NB4 (cell line): ENCODE results near the gene TNFSF10.
"Not testable (repeated sequence)": the region's sequence is repeated elsewhere in the genome, so short reads cannot be mapped to it uniquely, and the experiment has no call there.

ENCODE experiments used
- DNase-seq: peaks from one replicate; pipeline ENCODE4 v3.0.0; 2010; ENCODE audit warnings: low read depth
- H3K4me3 ChIP-seq: one replicate; pipeline ENCODE4 v1.5.1; 2011; ENCODE audit warnings: mild to moderate bottlenecking, low read depth, low read length, moderate library complexity
- MYC ChIP-seq: IDR thresholded peaks from 2 replicates; pipeline ENCODE4 v1.6.1; 2011; ENCODE audit warnings: low read depth, low read length
- POLR2A ChIP-seq: IDR thresholded peaks from 2 replicates; pipeline ENCODE4 v1.6.1; 2011; ENCODE audit warnings: mild to moderate bottlenecking; ENCODE audit not compliant: insufficient read length; ENCODE audit errors: extremely low read depth
- TF ChIP-seq, protein P1 (sequence below): IDR thresholded peaks from 2 replicates; pipeline ENCODE4 v1.6.1; 2011; ENCODE audit warnings: low read depth, low read length
- TF ChIP-seq, protein P2 (sequence below): IDR thresholded peaks from one replicate; pipeline ENCODE4 v1.5.1; 2012; ENCODE audit warnings: low read depth, low read length

Gene TNFSF10

DNA sequence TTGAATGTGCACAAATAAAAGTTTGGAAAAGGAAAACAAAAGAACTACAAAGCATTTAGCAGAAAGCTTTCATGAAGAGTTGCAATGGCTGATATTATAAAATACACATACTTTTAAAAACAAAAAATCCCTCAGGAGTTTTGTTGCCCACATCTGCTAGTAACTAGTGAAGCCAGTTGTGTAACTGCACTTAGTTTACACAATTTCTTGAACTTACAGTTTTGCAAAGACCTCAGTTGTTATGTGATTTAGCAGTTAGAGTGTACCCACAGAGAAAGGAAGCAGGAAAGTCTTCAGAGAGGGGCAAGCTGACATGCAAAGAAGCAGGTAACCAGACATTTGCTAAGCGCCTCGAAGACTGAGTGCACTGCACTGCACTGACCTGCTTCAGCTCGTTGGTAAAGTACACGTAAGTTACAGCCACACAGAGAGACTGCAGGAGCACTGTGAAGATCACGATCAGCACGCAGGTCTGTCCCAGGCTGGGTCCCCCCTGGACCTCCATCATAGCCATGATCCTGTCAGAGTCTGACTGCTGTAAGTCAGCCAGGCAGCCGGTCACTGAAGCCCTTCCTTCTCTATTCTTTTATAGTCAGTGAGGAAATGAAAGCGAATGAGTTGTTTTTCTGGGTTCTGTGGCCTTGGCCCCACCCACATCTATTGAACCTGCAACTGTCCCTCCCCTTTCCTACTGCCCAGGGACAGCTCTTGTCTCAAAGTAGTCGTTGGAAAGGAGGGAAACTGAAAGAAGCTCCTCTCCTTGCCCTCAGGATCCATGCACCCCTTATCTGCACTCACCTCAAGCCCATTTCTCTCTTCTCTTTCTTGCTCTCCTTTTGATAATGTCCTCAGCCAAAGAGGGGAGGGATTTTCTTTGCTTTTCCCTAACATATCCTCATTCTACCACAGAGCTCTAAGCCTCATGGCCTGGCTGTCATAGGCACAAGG, at the start of gene TNFSF10:
Gene TNFSF10 (minus strand): TSS at position 560 of the 948 bp plus-strand sequence. CDS start 46 bp downstream, at position 514.
- DNase-seq, result peak; percentile 91
- peak; percentile 63 for TF ChIP-seq POLR2A
- peak; percentile 36; the same call in 1 of the 2 replicates for TF ChIP-seq MYC
- TF ChIP-seq, protein P1, sequence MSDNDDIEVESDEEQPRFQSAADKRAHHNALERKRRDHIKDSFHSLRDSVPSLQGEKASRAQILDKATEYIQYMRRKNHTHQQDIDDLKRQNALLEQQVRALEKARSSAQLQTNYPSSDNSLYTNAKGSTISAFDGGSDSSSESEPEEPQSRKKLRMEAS, result no peak; the same call in none of the 2 replicates
- TF ChIP-seq, protein P2, sequence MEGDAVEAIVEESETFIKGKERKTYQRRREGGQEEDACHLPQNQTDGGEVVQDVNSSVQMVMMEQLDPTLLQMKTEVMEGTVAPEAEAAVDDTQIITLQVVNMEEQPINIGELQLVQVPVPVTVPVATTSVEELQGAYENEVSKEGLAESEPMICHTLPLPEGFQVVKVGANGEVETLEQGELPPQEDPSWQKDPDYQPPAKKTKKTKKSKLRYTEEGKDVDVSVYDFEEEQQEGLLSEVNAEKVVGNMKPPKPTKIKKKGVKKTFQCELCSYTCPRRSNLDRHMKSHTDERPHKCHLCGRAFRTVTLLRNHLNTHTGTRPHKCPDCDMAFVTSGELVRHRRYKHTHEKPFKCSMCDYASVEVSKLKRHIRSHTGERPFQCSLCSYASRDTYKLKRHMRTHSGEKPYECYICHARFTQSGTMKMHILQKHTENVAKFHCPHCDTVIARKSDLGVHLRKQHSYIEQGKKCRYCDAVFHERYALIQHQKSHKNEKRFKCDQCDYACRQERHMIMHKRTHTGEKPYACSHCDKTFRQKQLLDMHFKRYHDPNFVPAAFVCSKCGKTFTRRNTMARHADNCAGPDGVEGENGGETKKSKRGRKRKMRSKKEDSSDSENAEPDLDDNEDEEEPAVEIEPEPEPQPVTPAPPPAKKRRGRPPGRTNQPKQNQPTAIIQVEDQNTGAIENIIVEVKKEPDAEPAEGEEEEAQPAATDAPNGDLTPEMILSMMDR, result no peak
- H3K4me3 ChIP-seq, result peak within 1 kb of the TSS; percentile 86

DNA sequence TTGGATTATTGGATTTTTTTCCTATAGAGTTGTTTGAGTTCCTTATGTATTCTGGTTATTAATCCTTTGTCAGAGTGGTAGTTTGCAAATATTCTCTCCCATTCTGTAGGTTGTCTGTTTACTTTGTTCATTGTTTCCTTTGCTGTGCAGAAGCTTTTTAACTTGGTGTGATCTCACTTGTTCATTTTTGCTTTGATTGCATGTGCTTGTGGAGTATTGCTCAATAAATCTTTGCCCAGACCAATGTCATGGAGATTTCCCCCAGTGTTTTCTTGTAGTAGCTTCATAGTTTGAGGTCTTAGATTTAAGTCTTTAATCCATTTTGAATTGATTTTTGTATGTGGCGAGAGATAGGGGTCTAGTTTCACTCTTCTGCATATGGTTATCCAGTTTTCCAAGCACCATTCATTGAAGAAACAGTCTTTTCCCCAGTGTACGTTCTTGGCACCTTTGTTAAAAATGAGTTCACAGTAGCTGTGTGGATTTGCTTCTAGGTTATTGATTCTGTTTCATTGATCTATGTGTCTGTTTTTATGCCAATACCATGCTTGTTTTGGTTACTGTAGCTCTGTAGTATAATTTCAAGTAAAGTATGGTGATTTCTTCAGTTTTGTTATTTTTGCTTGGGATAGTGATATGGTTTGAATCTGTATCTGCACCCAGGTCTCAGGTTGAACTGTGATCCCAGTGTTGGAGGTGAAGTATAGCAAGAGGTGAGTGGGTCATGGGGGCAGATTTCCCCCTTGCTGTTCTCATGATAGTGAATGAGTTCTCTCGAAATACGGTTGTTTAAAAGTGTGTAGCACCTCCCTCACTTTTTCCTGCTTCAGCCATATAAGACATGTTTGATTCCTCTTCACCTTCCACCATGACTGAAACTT, 46.1 kb upstream of the TNFSF10 start:
- TF ChIP-seq MYC (no peak), POLR2A (no peak)
- TF ChIP-seq, protein P2, result no peak
- TF ChIP-seq, protein P1, result no peak
- no peak for DNase-seq
- H3K4me3 ChIP-seq, result no peak overlapping the region

- DNase-seq, result no peak
- no peak overlapping the region for H3K4me3 ChIP-seq
- TF ChIP-seq, protein P1, result no peak
- TF ChIP-seq MYC (no peak), POLR2A (no peak)
These were observed 45.5 kb upstream of the TNFSF10 start for GRCh38 chr3:172568701-172569100.

DNA sequence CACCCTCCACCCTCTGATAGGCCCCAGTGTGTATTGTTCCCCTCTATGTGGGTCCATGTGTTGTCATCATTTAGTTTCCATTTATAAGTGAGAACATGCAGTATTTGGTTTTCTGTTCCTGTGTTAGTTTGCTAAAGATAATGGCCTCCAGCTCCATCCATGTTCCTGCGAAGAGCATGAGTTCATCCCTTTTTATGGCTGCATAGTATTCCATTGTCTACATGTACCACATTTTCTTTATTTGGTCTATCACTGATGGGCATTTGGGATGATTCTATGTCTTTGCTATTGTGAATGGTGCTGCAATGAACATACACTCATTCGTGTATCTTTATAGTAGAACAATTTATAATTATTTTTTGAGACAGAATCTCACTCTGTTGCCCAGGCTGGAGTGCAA, 43.6 kb upstream of the TNFSF10 start:
- H3K4me3 ChIP-seq, DNase-seq: not testable (repeated sequence)

- peak; percentile 14 for DNase-seq
- TF ChIP-seq, protein P2, result no peak
- TF ChIP-seq POLR2A, result no peak
- TF ChIP-seq, protein P1, result no peak
- TF ChIP-seq MYC, result no peak
- no peak overlapping the region for H3K4me3 ChIP-seq
These were observed 41.3 kb upstream of the TNFSF10 start for GRCh38 chr3:172564499-172564898.

GRCh38 chr3:172562871-172563865, 39.9 kb upstream of the TNFSF10 start:
- peak; percentile 67 for DNase-seq
- TF ChIP-seq MYC (no peak), POLR2A (no peak)
- TF ChIP-seq, protein P2, result no peak
- TF ChIP-seq, protein P1, result no peak
- H3K4me3 ChIP-seq, result peak overlapping the region; percentile 50
